Type B pancreatic cell (in vitro differentiated cells): Measurements from ENCODE around the gene SCLT1. TPM values are rescaled to one million over a fixed set of nuclear protein-coding genes. Genes with fewer than 3 reads are reported as not detected.

ENCODE experiments used
- DNase-seq: peaks from one replicate; pipeline ENCODE4 v3.0.0; 2021; ENCODE audit warnings: mixed read lengths; ENCODE audit not compliant: unreplicated experiment; ENCODE audit errors: extremely low spot score
- H3K27ac Mint-ChIP-seq: 2 replicates; pipeline ENCODE4 v1.8.0; 2021; ENCODE audit warnings: mild to moderate bottlenecking, mixed read lengths
- H3K27me3 Mint-ChIP-seq: 2 replicates; pipeline ENCODE4 v1.8.0; 2021; ENCODE audit warnings: mixed read lengths
- H3K36me3 Mint-ChIP-seq: 2 replicates; pipeline ENCODE4 v1.8.0; 2021; ENCODE audit warnings: mixed read lengths
- H3K4me1 Mint-ChIP-seq: one replicate; pipeline ENCODE4 v1.8.0; 2021; ENCODE audit warnings: mixed read lengths; ENCODE audit not compliant: unreplicated experiment
- H3K4me3 Mint-ChIP-seq: 2 replicates; pipeline ENCODE4 v1.8.0; 2021; ENCODE audit warnings: mild to moderate bottlenecking, mixed read lengths
- H3K9me3 Mint-ChIP-seq: 2 replicates; pipeline ENCODE4 v1.8.0; 2021; ENCODE audit warnings: mixed read lengths
- total RNA-seq: library from RNA; stranded (reverse); gene quantifications from 2 replicates; pipeline ENCODE4 v1.2.1, GENCODE V29; 2021; ENCODE audit warnings: low replicate concordance
- TF ChIP-seq, protein P1 (sequence below): fragments of 200-600 bp; sonication (generic); conservative IDR thresholded peaks from 2 replicates; pipeline ENCODE4 v1.5.0; 2021; ENCODE audit warnings: antibody characterized with exemption, mild to moderate bottlenecking

Gene SCLT1
- total RNA-seq, 1 donor from 2014 or later = 21.2 TPM

DNA sequence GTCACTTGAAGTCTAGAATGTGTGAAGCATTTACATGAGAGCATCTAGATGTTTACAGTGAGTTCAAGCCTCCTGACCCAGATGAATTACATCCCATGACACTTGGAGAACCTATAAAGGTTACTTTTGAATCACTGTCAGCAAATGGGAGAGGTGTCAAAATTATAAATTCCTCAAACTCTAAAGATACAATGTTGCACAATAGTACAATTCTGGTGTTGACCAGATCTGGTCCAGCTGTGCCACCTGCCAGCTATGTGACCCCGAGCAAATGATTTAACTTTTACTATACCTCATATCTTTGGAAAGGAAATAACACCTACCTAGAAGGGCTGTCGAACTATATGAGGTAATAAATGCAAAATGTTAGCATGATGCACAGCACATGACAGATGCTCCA, 214.1 kb downstream of the SCLT1 start:
- H3K4me3 Mint-ChIP-seq = no peak overlapping the region
- no peaks in the 10 kb centered on the region for H3K36me3 Mint-ChIP-seq
- no peak overlapping the region for H3K27ac Mint-ChIP-seq
- H3K27me3 Mint-ChIP-seq = no peaks in the 10 kb centered on the region
- no peak for DNase-seq
- H3K4me1 Mint-ChIP-seq = no peaks in the 10 kb centered on the region
- TF ChIP-seq, protein P1, sequence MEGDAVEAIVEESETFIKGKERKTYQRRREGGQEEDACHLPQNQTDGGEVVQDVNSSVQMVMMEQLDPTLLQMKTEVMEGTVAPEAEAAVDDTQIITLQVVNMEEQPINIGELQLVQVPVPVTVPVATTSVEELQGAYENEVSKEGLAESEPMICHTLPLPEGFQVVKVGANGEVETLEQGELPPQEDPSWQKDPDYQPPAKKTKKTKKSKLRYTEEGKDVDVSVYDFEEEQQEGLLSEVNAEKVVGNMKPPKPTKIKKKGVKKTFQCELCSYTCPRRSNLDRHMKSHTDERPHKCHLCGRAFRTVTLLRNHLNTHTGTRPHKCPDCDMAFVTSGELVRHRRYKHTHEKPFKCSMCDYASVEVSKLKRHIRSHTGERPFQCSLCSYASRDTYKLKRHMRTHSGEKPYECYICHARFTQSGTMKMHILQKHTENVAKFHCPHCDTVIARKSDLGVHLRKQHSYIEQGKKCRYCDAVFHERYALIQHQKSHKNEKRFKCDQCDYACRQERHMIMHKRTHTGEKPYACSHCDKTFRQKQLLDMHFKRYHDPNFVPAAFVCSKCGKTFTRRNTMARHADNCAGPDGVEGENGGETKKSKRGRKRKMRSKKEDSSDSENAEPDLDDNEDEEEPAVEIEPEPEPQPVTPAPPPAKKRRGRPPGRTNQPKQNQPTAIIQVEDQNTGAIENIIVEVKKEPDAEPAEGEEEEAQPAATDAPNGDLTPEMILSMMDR = no peak
- no peaks in the 10 kb centered on the region for H3K9me3 Mint-ChIP-seq

DNA sequence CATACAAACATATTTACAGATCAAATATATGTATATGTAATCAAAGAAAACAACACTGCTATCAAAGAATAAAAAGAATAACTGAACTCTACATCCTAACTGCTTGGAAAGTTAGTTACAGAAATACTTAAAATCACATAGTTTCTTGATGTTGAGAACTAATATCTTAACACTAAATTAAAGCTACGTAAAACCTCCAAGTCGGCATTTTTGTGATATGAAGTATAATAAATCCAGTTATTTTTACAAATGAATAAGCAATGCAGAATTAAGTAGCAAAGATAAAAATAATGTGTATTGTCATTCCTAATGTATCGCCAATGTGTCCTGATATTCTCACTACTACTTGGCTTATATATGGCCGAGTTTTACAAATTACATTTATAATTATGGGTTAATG, 215.4 kb downstream of the SCLT1 start:
- H3K9me3 Mint-ChIP-seq = no peaks in the 10 kb centered on the region
- no peaks in the 10 kb centered on the region for H3K4me1 Mint-ChIP-seq
- TF ChIP-seq, protein P1 = no peak

DNA sequence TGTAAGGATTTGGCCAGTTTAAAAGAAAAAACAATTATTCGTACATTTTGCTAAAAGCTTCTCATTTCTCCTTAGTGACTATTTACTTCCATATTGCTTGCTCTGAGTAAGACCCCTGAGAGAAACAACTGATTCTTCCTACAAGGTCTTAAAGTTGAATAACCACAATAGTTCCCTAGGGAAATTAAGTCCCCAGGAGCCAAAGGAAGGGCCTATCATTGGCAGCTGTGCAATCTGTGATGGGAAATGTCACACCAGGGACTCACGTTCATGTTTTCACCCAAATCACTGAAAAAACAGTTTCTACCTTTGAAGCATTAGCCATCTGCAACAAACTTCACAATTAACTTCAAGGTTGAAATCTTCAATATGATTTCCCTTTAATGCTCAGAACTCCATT, 217.1 kb downstream of the SCLT1 start:
- H3K4me1 Mint-ChIP-seq = no peaks in the 10 kb centered on the region
- H3K27me3 Mint-ChIP-seq = no peaks in the 10 kb centered on the region
- peaks cover 14% of the 10 kb centered on the region for H3K36me3 Mint-ChIP-seq
- DNase-seq = no peak
- no peak overlapping the region for H3K4me3 Mint-ChIP-seq
- no peaks in the 10 kb centered on the region for H3K9me3 Mint-ChIP-seq
- TF ChIP-seq, protein P1 = no peak
- H3K27ac Mint-ChIP-seq = no peak overlapping the region

More for the DNA sequence above, 215.4 kb downstream of the SCLT1 start:
- Mint-ChIP-seq H3K27ac (no peak overlapping the region), H3K4me3 (no peak overlapping the region), H3K27me3 (no peaks in the 10 kb centered on the region), H3K36me3 (peaks cover 5% of the 10 kb centered on the region)
- DNase-seq = no peak

DNA sequence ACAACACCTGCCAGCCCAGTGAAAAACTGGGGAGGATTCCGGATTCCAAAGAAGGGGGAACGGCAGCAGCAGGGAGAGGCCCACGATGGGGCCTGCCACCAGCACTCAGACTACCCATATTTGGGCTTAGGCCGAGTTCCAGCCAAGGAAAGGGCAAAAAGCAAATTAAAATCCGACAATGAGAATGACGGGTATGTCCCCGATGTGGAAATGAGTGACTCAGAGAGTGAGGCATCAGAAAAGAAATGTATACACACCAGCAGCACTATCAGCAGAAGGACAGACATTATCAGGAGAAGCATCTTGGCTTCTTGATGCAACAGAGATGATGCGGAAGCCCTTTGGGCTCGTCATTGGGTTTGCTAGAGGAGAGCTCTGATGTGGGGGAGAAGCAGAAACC, 221.4 kb downstream of the SCLT1 start:
- TF ChIP-seq, protein P1 = no peak
- no peaks in the 10 kb centered on the region for H3K9me3 Mint-ChIP-seq
- H3K27ac Mint-ChIP-seq = no peak overlapping the region
- no peaks in the 10 kb centered on the region for H3K4me1 Mint-ChIP-seq
- no peaks in the 10 kb centered on the region for H3K27me3 Mint-ChIP-seq
- peaks cover 39% of the 10 kb centered on the region for H3K36me3 Mint-ChIP-seq
- DNase-seq = no peak
- no peak overlapping the region for H3K4me3 Mint-ChIP-seq

DNA sequence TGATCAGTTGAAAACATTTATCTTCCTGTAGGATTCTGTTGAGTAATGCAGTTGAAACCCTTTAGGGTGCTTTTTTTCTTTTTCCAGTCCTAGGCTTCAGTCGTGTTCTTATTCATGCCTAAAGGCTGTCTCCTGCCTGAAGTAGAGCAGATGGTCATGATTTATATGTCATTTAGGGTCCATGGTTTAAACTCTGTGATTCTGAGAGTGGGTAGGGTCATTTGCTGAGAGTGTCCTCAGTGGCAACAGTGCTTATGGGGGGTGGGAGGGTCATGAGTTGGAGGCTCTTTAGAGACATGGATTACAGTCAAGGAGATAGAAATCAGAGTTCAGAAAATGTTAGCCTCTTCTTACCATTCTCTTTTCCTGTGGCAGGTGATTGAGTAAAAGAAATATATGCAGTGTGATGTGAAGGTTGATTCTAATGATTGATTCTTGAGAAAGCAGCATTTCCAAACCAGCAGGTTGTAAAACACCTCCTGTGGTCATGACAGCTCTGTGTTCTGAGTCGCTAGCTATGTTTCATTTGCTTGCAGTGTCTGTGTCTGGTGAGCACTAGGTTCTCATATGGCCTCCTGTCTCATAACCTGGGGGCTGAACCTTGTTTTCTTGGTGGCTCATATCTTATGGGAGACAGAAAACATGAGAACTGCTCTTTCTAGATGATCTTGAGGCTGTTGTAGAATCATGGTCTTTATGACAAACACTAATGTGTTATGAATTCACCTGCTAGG, 223.4 kb downstream of the SCLT1 start:
- Mint-ChIP-seq H3K27ac (peak overlapping the region; percentile 43), H3K27me3 (no peaks in the 10 kb centered on the region), H3K4me3 (no peak overlapping the region), H3K4me1 (no peaks in the 10 kb centered on the region), H3K36me3 (peaks cover 42% of the 10 kb centered on the region), H3K9me3 (no peaks in the 10 kb centered on the region)
- TF ChIP-seq, protein P1 = no peak
- DNase-seq = no peak

DNA sequence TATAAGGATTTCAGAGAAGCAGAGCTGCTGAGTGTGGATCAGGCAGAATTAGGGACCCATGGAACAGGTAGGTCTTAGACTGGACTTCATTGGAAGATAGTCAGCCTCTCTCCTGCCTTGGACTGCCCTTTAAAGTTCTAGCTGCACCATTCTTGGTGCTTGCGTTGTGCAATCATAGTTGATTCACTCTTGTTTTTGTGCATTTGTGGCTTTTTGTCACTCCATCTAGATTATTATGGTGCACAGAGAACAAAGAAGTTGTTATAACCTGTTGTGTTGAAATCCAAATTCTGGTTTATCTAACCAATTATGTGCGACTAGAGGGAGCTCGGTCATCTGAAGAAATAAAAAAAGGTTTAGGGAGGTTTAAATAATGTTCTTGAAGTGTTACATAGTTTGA, 224.6 kb downstream of the SCLT1 start:
- peaks cover 43% of the 10 kb centered on the region for H3K36me3 Mint-ChIP-seq
- DNase-seq = no peak
- H3K9me3 Mint-ChIP-seq = no peaks in the 10 kb centered on the region
- no peaks in the 10 kb centered on the region for H3K27me3 Mint-ChIP-seq
- TF ChIP-seq, protein P1 = no peak
- H3K27ac Mint-ChIP-seq = no peak overlapping the region
- no peak overlapping the region for H3K4me3 Mint-ChIP-seq
- H3K4me1 Mint-ChIP-seq = peaks cover under 1% of the 10 kb centered on the region
